HepG2 (cell line): ENCODE data around the gene RARA. TPM values are rescaled to one million over a fixed set of nuclear protein-coding genes. Genes with fewer than 3 reads are reported as not detected.

Source experiments
- ATF7-NPFF ChIP-seq: sonication (generic); formaldehyde crosslinking; IDR thresholded peaks from 2 replicates; pipeline ENCODE4 v1.8.1; 2023; ENCODE audit warnings: mild to moderate bottlenecking, low read depth, missing genetic modification reagents, moderate library complexity
- CERS6 ChIP-seq: sonication (generic); formaldehyde crosslinking; IDR thresholded peaks from 2 replicates; pipeline ENCODE4 v1.5.0; 2020; ENCODE audit warnings: missing genetic modification reagents
- CREB1 ChIP-seq, 2 experiments: fragments of 450-650 bp in 1 of 2; IDR thresholded peaks; 2 replicates each; pipeline ENCODE4 v1.6.1; 2016 to 2017; ENCODE audit warnings: control low read depth in 1 of 2, mild to moderate bottlenecking in 1 of 2, missing compliant biosample characterization in 1 of 2, missing genetic modification characterization in 1 of 2
- GZF1 ChIP-seq: sonication (generic); formaldehyde crosslinking; IDR thresholded peaks from 2 replicates; pipeline ENCODE4 v1.5.1; 2020; ENCODE audit warnings: mild to moderate bottlenecking, missing genetic modification reagents
- KMT2A ChIP-seq: sonication (generic); formaldehyde crosslinking; IDR thresholded peaks from 2 replicates; pipeline ENCODE4 v1.4.0; 2020; ENCODE audit warnings: missing genetic modification reagents
- MIER2 ChIP-seq: IDR thresholded peaks from 2 replicates; pipeline ENCODE4 v1.6.1; 2016; ENCODE audit warnings: missing biosample characterization, missing genetic modification reagents
- NFE2 ChIP-seq: sonication (generic); formaldehyde crosslinking; IDR thresholded peaks from 2 replicates; pipeline ENCODE4 v1.4.0; 2020; ENCODE audit warnings: missing genetic modification reagents
- PLRG1 ChIP-seq: fragments of 450-650 bp; conservative IDR thresholded peaks from 2 replicates; pipeline ENCODE4 v1.6.1; 2016
- POLR2A ChIP-seq, 2 experiments: IDR thresholded peaks; 2 replicates each; pipeline ENCODE4 v1.6.1; 2011; ENCODE audit warnings: low read depth in 2 of 2, low read length in 2 of 2, mild to moderate bottlenecking in 1 of 2, moderate library complexity in 1 of 2; ENCODE audit not compliant: insufficient read depth in 1 of 2
- SIX1 ChIP-seq: sonication (generic); formaldehyde crosslinking; IDR thresholded peaks from 2 replicates; pipeline ENCODE4 v1.4.0; 2020; ENCODE audit warnings: missing genetic modification reagents, borderline replicate concordance
- SRSF9 ChIP-seq: fragments of 200-400 bp; formaldehyde crosslinking; IDR thresholded peaks from 2 replicates; pipeline ENCODE4 v1.6.1; 2018; ENCODE audit warnings: borderline replicate concordance, mild to moderate bottlenecking, low read depth, low read length; ENCODE audit not compliant: insufficient read depth, poor library complexity, severe bottlenecking
- ZBTB40 ChIP-seq, 2 experiments: fragments of 450-650 bp in 1 of 2; sonication (generic) in 1 of 2; formaldehyde crosslinking in 1 of 2; IDR thresholded peaks; 2 replicates each; pipeline versions ENCODE4 v1.6.1 to v1.8.0; 2016 to 2022; ENCODE audit warnings: antibody characterized with exemption in 1 of 2, mild to moderate bottlenecking in 1 of 2, missing genetic modification reagents in 1 of 2
- ZNF333 ChIP-seq: sonication (generic); formaldehyde crosslinking; IDR thresholded peaks from 2 replicates; pipeline ENCODE4 v1.4.0; 2020; ENCODE audit warnings: mild to moderate bottlenecking, missing genetic modification reagents, borderline replicate concordance
- ZNF503 ChIP-seq: sonication (generic); formaldehyde crosslinking; IDR thresholded peaks from 2 replicates; pipeline ENCODE4 v1.4.0; 2020; ENCODE audit warnings: missing genetic modification reagents
- ZNF543 ChIP-seq: sonication (generic); formaldehyde crosslinking; IDR thresholded peaks from 2 replicates; pipeline ENCODE4 v1.4.0; 2020; ENCODE audit warnings: mild to moderate bottlenecking, missing genetic modification reagents
- ZNF577 ChIP-seq: sonication (generic); formaldehyde crosslinking; IDR thresholded peaks from 2 replicates; pipeline ENCODE4 v1.4.0; 2020; ENCODE audit warnings: mild to moderate bottlenecking, low read depth, missing genetic modification reagents, borderline replicate concordance
- ZNF883 ChIP-seq: sonication (generic); formaldehyde crosslinking; IDR thresholded peaks from 2 replicates; pipeline ENCODE4 v1.5.1; 2020; ENCODE audit warnings: mild to moderate bottlenecking, missing genetic modification reagents; ENCODE audit errors: not compliant biosample characterization
- polyA plus RNA-seq, 8 experiments: library from polyadenylated mRNA; depleted of rRNA in 3 of 8; stranded (reverse) in 7 of 8; unstranded in 1 of 8; fragments of >200 nt; fragmentation: Illumina TruSeq in 4 of 8; extraction: Trizol in 4 of 8; gene quantifications; 2 replicates each; pipeline versions ENCODE4 v1.2.1 to v1.2.3, GENCODE V29; 2011 to 2016; ENCODE audit warnings: low read depth in 4 of 8, missing spikeins in 1 of 8, mixed read lengths in 1 of 8; ENCODE audit not compliant: insufficient read depth in 1 of 8
- total RNA-seq, 5 experiments: library from RNA; depleted of rRNA; stranded (reverse); fragments of >200 nt; fragmentation: Illumina TruSeq; extraction: Trizol; gene quantifications; 2 replicates each; pipeline ENCODE4 v1.2.3, GENCODE V29; 2016; ENCODE audit warnings: low read depth in 1 of 5

Gene RARA
- total and polyA plus RNA-seq, 2 of the 13 experiments (the other 11 are each of a cell fraction or from before 2014, with no cell fraction given): 6.4 to 8.6 TPM

- no peak for TF ChIP-seq ZBTB40 (IDR thresholded peaks at IDR 0.05)
- TF ChIP-seq ZBTB40 (CRISPR knock-in tag; IDR thresholded peaks at IDR 0.05): peak; percentile 64; the same call in 1 of the 2 replicates
- no peak; a peak in 1 of 4 replicates for TF ChIP-seq POLR2A (IDR thresholded peaks at IDR 0.05; ENCODE audit: insufficient read depth in 1 of 2, low read depth in 2 of 2, low read length in 2 of 2)
- 0 out of 2 replicates have a peak, but pooled peaks have one; percentile 35 for TF ChIP-seq ZNF333 (CRISPR knock-in tag)
- peak; percentile 63; the same call in 1 of the 2 replicates for TF ChIP-seq CERS6 (CRISPR knock-in tag)
- TF ChIP-seq MIER2 (CRISPR knock-in tag): no peak
- TF ChIP-seq ZNF503 (CRISPR knock-in tag): 0 out of 2 replicates have a peak, but pooled peaks have one; percentile 23
- TF ChIP-seq PLRG1: no peak
- TF ChIP-seq ZNF883 (CRISPR knock-in tag): no peak
- 0 out of 2 replicates have a peak, but pooled peaks have one; percentile 15 for TF ChIP-seq ATF7-NPFF (CRISPR knock-in tag)
- TF ChIP-seq ZNF543 (CRISPR knock-in tag): 0 out of 2 replicates have a peak, but pooled peaks have one; percentile 24
- no peak for TF ChIP-seq SIX1 (CRISPR knock-in tag)
- no peak for TF ChIP-seq GZF1 (CRISPR knock-in tag)
- TF ChIP-seq NFE2: no peak
- TF ChIP-seq KMT2A: no peak
- no peak for TF ChIP-seq CREB1 (IDR thresholded peaks at IDR 0.05)
- TF ChIP-seq CREB1 (CRISPR knock-in tag; IDR thresholded peaks at IDR 0.05): no peak
- TF ChIP-seq ZNF577: no peak
- TF ChIP-seq SRSF9: no peak
Observed at GRCh38 chr17:40363111-40363827, 54.3 kb downstream of the RARA start (continued).
